Right atrium auricular region (tissue), 2 donors: Measurements from ENCODE around the gene CRHBP. TPM values are rescaled to one million over a fixed set of nuclear protein-coding genes. Genes with fewer than 3 reads are reported as not detected.
"Not testable (repeated sequence)": the region's sequence is repeated elsewhere in the genome, so short reads cannot be mapped to it uniquely, and the experiment has no call there.

Experiments used
- DNase-seq: peaks from one replicate; pipeline ENCODE4 v3.0.0-alpha.2; 2019; ENCODE audit warnings: low spot score
- H3K27ac ChIP-seq, 2 donors: fragments of 200-600 bp; sonication (generic); 1 replicate in 1 of 2; 2 replicates in 1 of 2; pipeline ENCODE4 v1.5.1; 2016 to 2019
- H3K27me3 ChIP-seq, 2 donors: fragments of 200-600 bp; sonication (generic); one replicate each; pipeline versions ENCODE4 v1.5.1 to v1.6.0; 2017 to 2019
- H3K36me3 ChIP-seq: fragments of 200-600 bp; sonication (generic); one replicate; pipeline ENCODE4 v1.5.1; 2016
- H3K4me1 ChIP-seq, 2 donors: fragments of 200-600 bp; sonication (generic); one replicate each; pipeline versions ENCODE4 v1.5.1 to v1.6.0; 2017 to 2019
- H3K4me3 ChIP-seq, 2 donors: fragments of 200-600 bp; sonication (generic); 1 replicate in 1 of 2; 2 replicates in 1 of 2; pipeline ENCODE4 v1.5.1; 2017 to 2019; ENCODE audit warnings: mild to moderate bottlenecking in 1 of 2, moderate library complexity in 1 of 2
- H3K9me3 ChIP-seq, 2 donors: fragments of 200-600 bp; sonication (generic); one replicate each; pipeline ENCODE4 v1.5.1; 2019
- total RNA-seq, 2 donors: library from RNA; depleted of rRNA; stranded (reverse); fragments of >200 nt; gene quantifications; one replicate each; pipeline ENCODE4 v1.1.0, GENCODE V29; 2016
- TF ChIP-seq, protein P1 (sequence below), 2 donors: fragments of 200-600 bp; sonication (generic); IDR thresholded peaks; one replicate each; pipeline ENCODE4 v1.5.1; 2019; ENCODE audit warnings: antibody characterized with exemption in 2 of 2

CRHBP gene
- total RNA-seq, 2 donors from 2014 or later = 0.37 to 10.3 TPM

DNA sequence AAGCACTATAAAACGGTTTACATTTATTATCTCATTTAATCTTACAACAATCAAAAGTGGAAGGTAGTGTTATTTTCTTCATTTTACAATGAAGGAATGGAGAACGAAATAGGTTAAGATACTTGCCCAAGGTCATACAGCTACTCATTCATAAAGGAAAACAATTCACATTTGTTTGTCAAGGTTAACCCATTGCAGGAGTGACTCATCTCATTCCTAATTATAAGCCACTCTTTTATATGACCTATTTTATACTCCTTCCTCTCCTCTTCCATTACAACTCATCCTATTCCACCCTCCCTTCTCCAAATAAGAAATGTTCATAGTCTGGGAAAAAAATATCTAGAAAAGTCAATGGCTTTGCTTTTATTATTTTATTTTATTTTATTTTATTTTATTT is 29.6 kb downstream of the CRHBP start:
- no peaks in the 10 kb centered on the region for H3K9me3 ChIP-seq
- H3K4me1 ChIP-seq = no peaks in the 10 kb centered on the region
- no peak overlapping the region for H3K4me3 ChIP-seq
- H3K36me3 ChIP-seq = no peaks in the 10 kb centered on the region
- DNase-seq = no peak
- no peak overlapping the region for H3K27ac ChIP-seq
- no peaks in the 10 kb centered on the region for H3K27me3 ChIP-seq
- TF ChIP-seq, protein P1, sequence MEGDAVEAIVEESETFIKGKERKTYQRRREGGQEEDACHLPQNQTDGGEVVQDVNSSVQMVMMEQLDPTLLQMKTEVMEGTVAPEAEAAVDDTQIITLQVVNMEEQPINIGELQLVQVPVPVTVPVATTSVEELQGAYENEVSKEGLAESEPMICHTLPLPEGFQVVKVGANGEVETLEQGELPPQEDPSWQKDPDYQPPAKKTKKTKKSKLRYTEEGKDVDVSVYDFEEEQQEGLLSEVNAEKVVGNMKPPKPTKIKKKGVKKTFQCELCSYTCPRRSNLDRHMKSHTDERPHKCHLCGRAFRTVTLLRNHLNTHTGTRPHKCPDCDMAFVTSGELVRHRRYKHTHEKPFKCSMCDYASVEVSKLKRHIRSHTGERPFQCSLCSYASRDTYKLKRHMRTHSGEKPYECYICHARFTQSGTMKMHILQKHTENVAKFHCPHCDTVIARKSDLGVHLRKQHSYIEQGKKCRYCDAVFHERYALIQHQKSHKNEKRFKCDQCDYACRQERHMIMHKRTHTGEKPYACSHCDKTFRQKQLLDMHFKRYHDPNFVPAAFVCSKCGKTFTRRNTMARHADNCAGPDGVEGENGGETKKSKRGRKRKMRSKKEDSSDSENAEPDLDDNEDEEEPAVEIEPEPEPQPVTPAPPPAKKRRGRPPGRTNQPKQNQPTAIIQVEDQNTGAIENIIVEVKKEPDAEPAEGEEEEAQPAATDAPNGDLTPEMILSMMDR (IDR thresholded peaks at IDR 0.05) = no peak

DNA sequence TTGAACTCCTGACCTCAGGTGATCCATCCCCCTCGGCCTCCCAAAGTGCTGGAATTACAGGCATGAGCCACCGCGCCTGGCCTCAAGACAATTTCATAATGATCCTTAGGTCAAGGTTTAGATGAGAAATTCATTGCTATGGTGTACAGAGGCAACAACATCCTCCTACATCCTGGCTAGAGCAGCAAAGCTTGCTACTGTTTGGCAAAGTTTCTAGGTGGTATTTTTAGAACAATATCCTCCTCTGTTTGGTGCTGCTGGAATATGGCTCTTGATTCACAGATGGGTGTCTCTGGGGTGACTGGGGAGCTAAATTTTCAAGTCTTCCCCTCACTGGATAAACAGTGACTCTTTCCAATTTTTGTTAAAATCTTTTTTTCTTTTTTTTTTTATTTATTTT is 30.6 kb downstream of the CRHBP start:
- no peak for DNase-seq
- Histone ChIP-seq H3K27me3 (no peaks in the 10 kb centered on the region), H3K4me1 (no peaks in the 10 kb centered on the region), H3K9me3 (no peaks in the 10 kb centered on the region), H3K36me3 (no peaks in the 10 kb centered on the region), H3K4me3 (no peak overlapping the region), H3K27ac (no peak overlapping the region)
- TF ChIP-seq, protein P1 (IDR thresholded peaks at IDR 0.05) = no peak

DNA sequence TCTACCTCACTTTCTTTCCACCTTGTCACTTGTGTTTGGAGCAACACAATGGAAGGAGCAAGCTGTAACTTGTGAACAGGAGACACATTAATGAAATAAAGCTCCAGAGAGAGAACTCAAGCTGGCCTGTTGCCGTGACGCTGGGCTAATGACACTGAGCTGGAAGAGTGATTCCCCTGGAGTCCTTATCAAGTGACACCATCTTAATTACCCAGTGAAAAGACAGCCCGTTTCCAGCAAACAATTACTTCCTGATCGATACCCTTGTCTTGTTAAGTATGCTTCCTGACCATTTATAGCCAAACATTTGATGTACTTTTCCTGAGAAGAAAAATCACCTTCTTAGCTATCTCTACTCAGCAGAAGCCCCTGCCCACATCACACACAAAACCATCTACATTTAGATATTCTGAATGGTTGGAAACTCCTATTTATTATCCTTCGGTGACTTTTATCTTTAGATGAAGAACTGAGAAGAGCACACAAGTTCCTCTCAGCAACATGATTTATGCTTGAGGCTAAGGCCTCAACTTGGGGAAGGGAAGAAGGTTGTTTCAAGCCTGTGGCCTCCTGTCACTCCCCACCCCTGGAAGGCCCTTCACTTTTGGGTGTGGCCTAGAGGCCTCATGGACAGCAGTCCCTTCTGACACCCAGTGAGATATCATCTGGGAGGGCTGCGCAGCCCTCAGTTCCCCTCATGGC is 34.1 kb downstream of the CRHBP start:
- DNase-seq = no peak
- Histone ChIP-seq H3K9me3 (no peaks in the 10 kb centered on the region), H3K27ac (no peak overlapping the region), H3K27me3 (no peaks in the 10 kb centered on the region), H3K36me3 (no peaks in the 10 kb centered on the region), H3K4me1 (no peaks in the 10 kb centered on the region), H3K4me3 (no peak overlapping the region)
- TF ChIP-seq, protein P1 (IDR thresholded peaks at IDR 0.05) = no peak

DNA sequence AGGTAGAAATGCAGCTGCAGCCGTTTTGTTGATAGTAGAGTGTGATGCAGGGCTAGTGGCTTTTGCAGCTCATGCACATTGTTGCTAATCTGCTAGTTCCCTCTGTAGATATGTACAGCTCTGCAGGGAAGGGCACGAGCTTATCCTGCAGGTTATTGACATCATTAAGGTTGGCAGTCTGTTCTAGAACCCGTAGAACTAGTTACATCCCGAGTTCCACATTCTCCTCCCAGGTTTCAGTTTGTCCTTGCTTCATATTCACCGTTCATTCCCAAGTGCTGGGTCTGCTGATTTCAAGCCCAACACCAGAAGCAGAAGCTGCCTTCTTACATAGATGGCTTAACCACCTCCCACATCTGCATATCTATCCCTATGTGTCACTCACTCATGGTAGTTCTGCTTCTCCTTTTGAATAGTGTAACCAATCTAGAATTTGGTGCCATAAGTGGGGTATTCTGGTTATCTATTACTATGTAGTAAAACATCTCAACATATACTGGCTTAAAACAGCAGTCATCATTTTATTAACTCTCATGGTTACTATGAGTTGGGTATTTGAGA is 38.1 kb downstream of the CRHBP start:
- no peaks in the 10 kb centered on the region for H3K9me3 ChIP-seq
- H3K4me1 ChIP-seq = no peaks in the 10 kb centered on the region
- TF ChIP-seq, protein P1 (IDR thresholded peaks at IDR 0.05) = no peak
- H3K27ac ChIP-seq = no peak overlapping the region
- no peaks in the 10 kb centered on the region for H3K36me3 ChIP-seq
- H3K27me3 ChIP-seq = no peaks in the 10 kb centered on the region
- DNase-seq = no peak
- H3K4me3 ChIP-seq = no peak overlapping the region

DNA sequence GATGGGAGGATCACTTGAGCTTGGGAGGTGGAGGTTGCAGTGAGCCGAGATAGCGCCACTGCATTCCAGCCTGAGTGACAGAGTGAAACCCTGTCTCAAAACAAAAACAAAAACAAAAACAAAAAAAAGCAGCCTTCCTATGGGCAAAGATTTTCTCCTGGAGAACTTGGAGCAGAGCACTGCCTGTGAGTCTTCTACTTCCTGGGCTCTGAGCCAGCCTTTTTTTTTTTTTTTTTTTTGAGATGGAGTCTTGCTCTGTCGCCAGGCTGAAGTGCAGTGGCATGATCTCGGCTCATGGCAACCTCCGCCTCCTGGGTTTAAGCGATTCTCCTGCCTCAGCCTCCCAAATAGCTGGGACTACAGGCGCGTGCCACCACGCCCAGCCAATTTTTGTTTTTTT is 40.6 kb downstream of the CRHBP start:
- DNase-seq, H3K4me3 ChIP-seq, H3K36me3 ChIP-seq, H3K27me3 ChIP-seq, H3K4me1 ChIP-seq, H3K27ac ChIP-seq, H3K9me3 ChIP-seq: not testable (repeated sequence)

DNA sequence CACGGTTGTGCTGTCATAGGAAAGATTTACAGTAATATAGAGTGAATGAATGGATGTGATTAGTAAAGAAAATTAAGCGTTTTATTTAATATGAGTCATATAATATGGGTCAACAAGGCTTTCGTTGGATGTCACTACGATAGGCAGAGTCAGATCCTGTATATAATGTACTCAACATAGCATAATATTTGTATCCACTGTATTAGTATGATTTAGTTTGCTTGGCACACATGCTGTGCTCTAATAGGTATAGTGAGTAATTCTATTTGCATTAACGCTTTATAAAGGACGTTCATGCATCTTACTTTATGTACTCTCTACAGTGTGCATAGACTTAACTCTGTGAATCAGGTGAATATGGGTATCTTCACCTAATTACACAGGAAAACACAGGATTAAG is 41.5 kb downstream of the CRHBP start:
- no peak overlapping the region for H3K27ac ChIP-seq
- TF ChIP-seq, protein P1 (IDR thresholded peaks at IDR 0.05) = no peak
- H3K36me3 ChIP-seq = no peaks in the 10 kb centered on the region
- no peak for DNase-seq
- no peaks in the 10 kb centered on the region for H3K27me3 ChIP-seq
- H3K4me3 ChIP-seq = no peak overlapping the region
- H3K9me3 ChIP-seq = no peaks in the 10 kb centered on the region
- no peaks in the 10 kb centered on the region for H3K4me1 ChIP-seq

DNA sequence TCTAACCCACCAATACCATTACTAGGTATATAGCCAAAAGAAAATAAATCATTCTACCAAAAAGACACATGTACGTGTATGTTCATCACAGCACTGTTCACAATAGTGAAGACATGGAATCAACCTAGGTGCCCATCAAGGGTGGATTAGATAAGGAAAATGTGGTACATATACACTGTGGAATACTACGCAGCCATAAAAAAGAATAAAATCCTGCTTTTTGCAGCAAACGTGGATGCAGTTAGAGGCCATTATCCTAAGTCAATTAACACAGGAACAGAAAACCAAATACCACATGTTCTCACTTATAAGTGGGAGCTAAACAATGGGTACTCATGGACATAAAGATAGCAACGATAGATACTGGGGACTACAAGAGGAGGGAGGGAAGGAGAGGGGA is 45.4 kb downstream of the CRHBP start:
- not testable (repeated sequence) for H3K36me3 ChIP-seq, H3K4me1 ChIP-seq, DNase-seq, H3K9me3 ChIP-seq, H3K27me3 ChIP-seq, H3K27ac ChIP-seq, H3K4me3 ChIP-seq
